Mesothelial cell of epicardium (in vitro differentiated cells): ENCODE data around the gene EXTL2. TPM values are rescaled to one million over a fixed set of nuclear protein-coding genes. Genes with fewer than 3 reads are reported as not detected.

ENCODE experiments used
- DNase-seq, 2 experiments: peaks; one replicate each; pipeline ENCODE4 v3.0.0; 2021; ENCODE audit warnings: low spot score in 2 of 2; ENCODE audit not compliant: unreplicated experiment in 2 of 2
- H3K27ac Mint-ChIP-seq: 2 replicates; pipeline ENCODE4 v1.8.0; 2021; ENCODE audit warnings: mixed read lengths
- H3K27me3 Mint-ChIP-seq: 2 replicates; pipeline ENCODE4 v1.8.0; 2021; ENCODE audit warnings: low read depth, mixed read lengths
- H3K36me3 Mint-ChIP-seq: 2 replicates; pipeline ENCODE4 v1.8.0; 2021; ENCODE audit warnings: mixed read lengths
- H3K4me1 Mint-ChIP-seq: 2 replicates; pipeline ENCODE4 v1.8.0; 2021; ENCODE audit warnings: mixed read lengths
- H3K4me3 Mint-ChIP-seq: 2 replicates; pipeline ENCODE4 v1.8.0; 2021; ENCODE audit warnings: mild to moderate bottlenecking, moderate library complexity, mixed read lengths
- H3K9me3 Mint-ChIP-seq: 2 replicates; pipeline ENCODE4 v1.8.0; 2021; ENCODE audit warnings: mixed read lengths
- total RNA-seq: library from RNA; stranded (reverse); gene quantifications from 3 replicates; pipeline ENCODE4 v1.2.1, GENCODE V29; 2021
- TF ChIP-seq, protein P1 (sequence below): fragments of 200-600 bp; sonication (generic); IDR thresholded peaks from one replicate; pipeline ENCODE4 v1.5.0; 2021; ENCODE audit warnings: antibody characterized with exemption; ENCODE audit not compliant: unreplicated experiment

EXTL2 gene
- total RNA-seq, 1 donor from 2014 or later, result 52.0 TPM

GRCh38 chr1:100874433-100874832 lies 20.2 kb downstream of the EXTL2 start:
- Mint-ChIP-seq H3K27me3 (no peaks in the 10 kb centered on the region), H3K36me3 (peaks cover 16% of the 10 kb centered on the region), H3K4me3 (no peak overlapping the region), H3K27ac (no peak overlapping the region), H3K9me3 (no peaks in the 10 kb centered on the region), H3K4me1 (no peaks in the 10 kb centered on the region)
- TF ChIP-seq, protein P1, sequence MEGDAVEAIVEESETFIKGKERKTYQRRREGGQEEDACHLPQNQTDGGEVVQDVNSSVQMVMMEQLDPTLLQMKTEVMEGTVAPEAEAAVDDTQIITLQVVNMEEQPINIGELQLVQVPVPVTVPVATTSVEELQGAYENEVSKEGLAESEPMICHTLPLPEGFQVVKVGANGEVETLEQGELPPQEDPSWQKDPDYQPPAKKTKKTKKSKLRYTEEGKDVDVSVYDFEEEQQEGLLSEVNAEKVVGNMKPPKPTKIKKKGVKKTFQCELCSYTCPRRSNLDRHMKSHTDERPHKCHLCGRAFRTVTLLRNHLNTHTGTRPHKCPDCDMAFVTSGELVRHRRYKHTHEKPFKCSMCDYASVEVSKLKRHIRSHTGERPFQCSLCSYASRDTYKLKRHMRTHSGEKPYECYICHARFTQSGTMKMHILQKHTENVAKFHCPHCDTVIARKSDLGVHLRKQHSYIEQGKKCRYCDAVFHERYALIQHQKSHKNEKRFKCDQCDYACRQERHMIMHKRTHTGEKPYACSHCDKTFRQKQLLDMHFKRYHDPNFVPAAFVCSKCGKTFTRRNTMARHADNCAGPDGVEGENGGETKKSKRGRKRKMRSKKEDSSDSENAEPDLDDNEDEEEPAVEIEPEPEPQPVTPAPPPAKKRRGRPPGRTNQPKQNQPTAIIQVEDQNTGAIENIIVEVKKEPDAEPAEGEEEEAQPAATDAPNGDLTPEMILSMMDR, result no peak
- no peak for DNase-seq

DNA sequence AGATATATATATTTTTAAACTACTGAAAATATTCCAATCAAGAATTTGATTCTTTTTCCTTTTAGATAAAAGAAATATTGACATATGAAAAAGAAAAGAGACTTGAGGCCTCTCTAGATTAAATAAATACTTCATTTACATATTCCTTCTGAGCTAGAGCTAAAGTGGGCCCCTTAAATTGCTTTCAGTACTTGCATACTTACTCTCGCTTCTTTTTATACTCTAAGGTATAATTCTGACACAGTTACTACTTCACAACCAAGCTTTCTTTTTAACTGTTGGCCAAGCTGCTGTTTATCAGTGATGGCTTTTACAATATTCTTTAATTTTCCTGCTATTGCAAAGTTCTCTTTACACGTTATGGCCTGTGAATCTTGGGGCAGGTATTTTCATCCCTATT lies 24.6 kb downstream of the EXTL2 start:
- H3K27me3 Mint-ChIP-seq, result no peaks in the 10 kb centered on the region
- no peak for DNase-seq
- TF ChIP-seq, protein P1, result no peak
- no peak overlapping the region for H3K4me3 Mint-ChIP-seq
- no peak overlapping the region for H3K27ac Mint-ChIP-seq
- peaks cover 6% of the 10 kb centered on the region for H3K36me3 Mint-ChIP-seq
- H3K4me1 Mint-ChIP-seq, result no peaks in the 10 kb centered on the region
- no peaks in the 10 kb centered on the region for H3K9me3 Mint-ChIP-seq

DNA sequence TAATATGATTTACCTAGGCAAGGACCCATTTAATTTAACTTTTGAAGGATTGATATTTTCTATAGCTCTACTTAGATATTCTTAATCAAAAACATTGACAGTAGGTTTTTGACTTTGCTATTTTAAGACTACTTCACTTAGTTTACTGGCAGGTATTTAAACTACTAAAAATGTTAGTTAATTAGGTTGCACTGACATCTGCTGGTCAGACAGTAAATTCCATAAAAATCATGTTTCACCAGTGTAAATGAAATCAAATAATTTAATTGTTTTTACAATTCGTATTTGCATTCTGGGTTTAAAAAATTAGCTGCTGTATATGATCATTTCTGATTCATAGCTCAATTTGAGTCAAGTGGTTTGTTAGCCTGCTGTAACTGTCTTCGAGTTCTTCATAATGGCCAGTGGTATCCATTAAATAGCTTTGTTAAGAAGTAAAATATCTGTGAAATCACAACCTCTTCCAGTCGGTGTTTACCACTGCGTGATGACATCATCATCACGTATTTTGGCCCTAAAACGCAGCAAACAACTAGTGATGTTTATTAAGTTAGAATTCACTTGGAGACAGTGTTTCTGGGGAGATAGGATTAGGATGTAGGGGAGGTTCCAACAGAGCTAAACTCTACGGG lies 26.2 kb downstream of the EXTL2 start:
- TF ChIP-seq, protein P1, result peak; percentile 68
- H3K27ac Mint-ChIP-seq, result no peak overlapping the region
- no peaks in the 10 kb centered on the region for H3K4me1 Mint-ChIP-seq
- no peaks in the 10 kb centered on the region for H3K36me3 Mint-ChIP-seq
- no peaks in the 10 kb centered on the region for H3K27me3 Mint-ChIP-seq
- DNase-seq, result no peak
- H3K9me3 Mint-ChIP-seq, result no peaks in the 10 kb centered on the region
- peak overlapping the region; percentile 31 for H3K4me3 Mint-ChIP-seq

DNA sequence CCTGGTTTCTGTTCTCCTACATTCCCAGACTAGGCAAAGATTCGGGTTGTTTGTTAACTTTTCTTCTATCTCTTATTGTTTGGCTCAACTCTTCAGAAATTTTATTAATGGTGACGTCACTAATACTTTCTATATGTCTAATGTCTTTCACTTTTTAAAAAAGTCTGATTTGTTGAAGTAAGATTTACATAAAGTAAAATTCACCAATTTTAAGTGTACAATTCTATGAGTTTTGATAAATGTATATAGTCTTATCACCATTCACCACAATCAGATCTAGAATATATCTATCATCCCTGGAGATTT lies 27.8 kb downstream of the EXTL2 start:
- Mint-ChIP-seq H3K4me3 (no peak overlapping the region), H3K36me3 (no peaks in the 10 kb centered on the region), H3K4me1 (no peaks in the 10 kb centered on the region), H3K27me3 (no peaks in the 10 kb centered on the region), H3K9me3 (no peaks in the 10 kb centered on the region), H3K27ac (no peak overlapping the region)
- DNase-seq, result no peak
- TF ChIP-seq, protein P1, result no peak

GRCh38 chr1:100866041-100866900 lies 28.4 kb downstream of the EXTL2 start:
- Mint-ChIP-seq H3K27me3 (no peaks in the 10 kb centered on the region), H3K9me3 (no peaks in the 10 kb centered on the region), H3K4me1 (no peaks in the 10 kb centered on the region), H3K27ac (no peak overlapping the region), H3K4me3 (no peak overlapping the region), H3K36me3 (no peaks in the 10 kb centered on the region)
- TF ChIP-seq, protein P1, result peak; percentile 55
- no peak for DNase-seq
